ENCODE results near the gene STX10. TPM values are rescaled to one million over a fixed set of nuclear protein-coding genes. Genes with fewer than 3 reads are reported as not detected.

The STX10 gene
- total and polyA plus RNA-seq, 9 of the 15 experiments (the other 6 are each of a cell fraction or from before 2014, with no cell fraction given): 0.51 to 66.3 (median 31.0) TPM

DNA sequence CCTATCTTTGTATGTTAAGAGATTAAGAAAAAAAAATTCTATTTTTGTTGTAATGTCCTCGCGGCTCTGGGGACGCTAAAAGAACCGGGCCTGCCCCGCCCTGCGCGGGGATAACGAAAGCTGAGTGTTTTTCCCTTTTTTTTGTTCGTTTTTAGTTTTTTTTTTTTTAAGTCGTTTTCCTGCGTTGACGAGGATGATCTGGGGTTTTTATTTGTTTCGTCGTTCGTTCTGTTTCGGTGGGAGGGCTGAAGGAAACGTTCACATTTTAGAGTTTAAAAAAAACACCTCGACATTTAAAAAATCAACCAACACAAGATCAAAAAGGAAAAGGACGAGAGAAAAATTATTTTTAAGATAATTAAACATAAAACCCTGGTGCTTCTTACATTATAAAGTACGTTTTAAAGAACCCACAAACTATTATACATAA lies 53.1 kb downstream of the STX10 start (continued):
- peak; percentile 54; the same call in 1 of the 2 replicates for TF ChIP-seq ZBTB40 (IDR thresholded peaks at IDR 0.05)
- no peak for TF ChIP-seq ZBTB40 (CRISPR knock-in tag; IDR thresholded peaks at IDR 0.05)
- no peak for TF ChIP-seq SMARCC2 (IDR thresholded peaks at IDR 0.05; ENCODE audit: low read depth)
- TF ChIP-seq GATAD2A (IDR thresholded peaks at IDR 0.05): no peak
- no peak for TF ChIP-seq EWSR1 (IDR thresholded peaks at IDR 0.05; ENCODE audit: borderline replicate concordance, low read depth, partially characterized antibody)
- TF ChIP-seq, protein P1, sequence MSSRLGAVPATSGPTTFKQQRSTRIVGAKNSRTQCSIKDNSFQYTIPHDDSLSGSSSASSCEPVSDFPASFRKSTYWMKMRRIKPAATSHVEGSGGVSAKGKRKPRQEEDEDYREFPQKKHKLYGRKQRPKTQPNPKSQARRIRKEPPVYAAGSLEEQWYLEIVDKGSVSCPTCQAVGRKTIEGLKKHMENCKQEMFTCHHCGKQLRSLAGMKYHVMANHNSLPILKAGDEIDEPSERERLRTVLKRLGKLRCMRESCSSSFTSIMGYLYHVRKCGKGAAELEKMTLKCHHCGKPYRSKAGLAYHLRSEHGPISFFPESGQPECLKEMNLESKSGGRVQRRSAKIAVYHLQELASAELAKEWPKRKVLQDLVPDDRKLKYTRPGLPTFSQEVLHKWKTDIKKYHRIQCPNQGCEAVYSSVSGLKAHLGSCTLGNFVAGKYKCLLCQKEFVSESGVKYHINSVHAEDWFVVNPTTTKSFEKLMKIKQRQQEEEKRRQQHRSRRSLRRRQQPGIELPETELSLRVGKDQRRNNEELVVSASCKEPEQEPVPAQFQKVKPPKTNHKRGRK (tag; IDR thresholded peaks at IDR 0.05): peak; percentile 89
- TF ChIP-seq SLC30A9 (CRISPR knock-in tag; IDR thresholded peaks at IDR 0.05): no peak
- TF ChIP-seq ZNF253 (CRISPR knock-in tag; conservative IDR thresholded peaks at IDR 0.05): no peak
- TF ChIP-seq SRSF7 (optimal IDR thresholded peaks at IDR 0.05; ENCODE audit: low read depth, low read length): no peak
- TF ChIP-seq, protein P2, sequence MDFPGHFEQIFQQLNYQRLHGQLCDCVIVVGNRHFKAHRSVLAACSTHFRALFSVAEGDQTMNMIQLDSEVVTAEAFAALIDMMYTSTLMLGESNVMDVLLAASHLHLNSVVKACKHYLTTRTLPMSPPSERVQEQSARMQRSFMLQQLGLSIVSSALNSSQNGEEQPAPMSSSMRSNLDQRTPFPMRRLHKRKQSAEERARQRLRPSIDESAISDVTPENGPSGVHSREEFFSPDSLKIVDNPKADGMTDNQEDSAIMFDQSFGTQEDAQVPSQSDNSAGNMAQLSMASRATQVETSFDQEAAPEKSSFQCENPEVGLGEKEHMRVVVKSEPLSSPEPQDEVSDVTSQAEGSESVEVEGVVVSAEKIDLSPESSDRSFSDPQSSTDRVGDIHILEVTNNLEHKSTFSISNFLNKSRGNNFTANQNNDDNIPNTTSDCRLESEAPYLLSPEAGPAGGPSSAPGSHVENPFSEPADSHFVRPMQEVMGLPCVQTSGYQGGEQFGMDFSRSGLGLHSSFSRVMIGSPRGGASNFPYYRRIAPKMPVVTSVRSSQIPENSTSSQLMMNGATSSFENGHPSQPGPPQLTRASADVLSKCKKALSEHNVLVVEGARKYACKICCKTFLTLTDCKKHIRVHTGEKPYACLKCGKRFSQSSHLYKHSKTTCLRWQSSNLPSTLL (IDR thresholded peaks at IDR 0.05): no peak
- 0 out of 4 replicates have a peak, but pooled peaks of 1 of the 2 experiments have one; percentile 50 for TF ChIP-seq UBTF (IDR thresholded peaks at IDR 0.05; ENCODE audit: borderline replicate concordance in 1 of 2, low read depth in 2 of 2, low read length in 2 of 2)

All from K562 (cell line).